Measurements from ENCODE around the gene DPH2.

GRCh38 chr1:43924516-43924915 lies 45.3 kb upstream of the DPH2 start:
- TF ChIP-seq CTCF (IDR thresholded peaks at IDR 0.05): no peak
- TF ChIP-seq POLR2A (IDR thresholded peaks at IDR 0.05): no peak
- TF ChIP-seq EP300 (IDR thresholded peaks at IDR 0.05): no peak
